Esophagus muscularis mucosa (tissue), 3 donors: ENCODE data around the gene MRTFA.

Experiments
- POLR2A ChIP-seq: fragments of 450-650 bp; IDR thresholded peaks from one replicate; pipeline ENCODE4 v1.6.1; 2017; ENCODE audit warnings: antibody characterized with exemption, moderate library complexity, mild to moderate bottlenecking, low read depth
- TF ChIP-seq, protein P1 (sequence below), 3 experiments: fragments of 200-600 bp in 2 of 3; fragments of 450-650 bp in 1 of 3; sonication (generic) in 2 of 3; IDR thresholded peaks; one replicate each; pipeline ENCODE4 v1.5.1; 2017 to 2019; ENCODE audit warnings: antibody characterized with exemption in 3 of 3, mild to moderate bottlenecking in 2 of 3, moderate library complexity in 1 of 3

- TF ChIP-seq, protein P1, sequence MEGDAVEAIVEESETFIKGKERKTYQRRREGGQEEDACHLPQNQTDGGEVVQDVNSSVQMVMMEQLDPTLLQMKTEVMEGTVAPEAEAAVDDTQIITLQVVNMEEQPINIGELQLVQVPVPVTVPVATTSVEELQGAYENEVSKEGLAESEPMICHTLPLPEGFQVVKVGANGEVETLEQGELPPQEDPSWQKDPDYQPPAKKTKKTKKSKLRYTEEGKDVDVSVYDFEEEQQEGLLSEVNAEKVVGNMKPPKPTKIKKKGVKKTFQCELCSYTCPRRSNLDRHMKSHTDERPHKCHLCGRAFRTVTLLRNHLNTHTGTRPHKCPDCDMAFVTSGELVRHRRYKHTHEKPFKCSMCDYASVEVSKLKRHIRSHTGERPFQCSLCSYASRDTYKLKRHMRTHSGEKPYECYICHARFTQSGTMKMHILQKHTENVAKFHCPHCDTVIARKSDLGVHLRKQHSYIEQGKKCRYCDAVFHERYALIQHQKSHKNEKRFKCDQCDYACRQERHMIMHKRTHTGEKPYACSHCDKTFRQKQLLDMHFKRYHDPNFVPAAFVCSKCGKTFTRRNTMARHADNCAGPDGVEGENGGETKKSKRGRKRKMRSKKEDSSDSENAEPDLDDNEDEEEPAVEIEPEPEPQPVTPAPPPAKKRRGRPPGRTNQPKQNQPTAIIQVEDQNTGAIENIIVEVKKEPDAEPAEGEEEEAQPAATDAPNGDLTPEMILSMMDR (IDR thresholded peaks at IDR 0.05) = no peak
- TF ChIP-seq POLR2A = no peak
These were observed 51.2 kb downstream of the MRTFA start for GRCh38 chr22:40585310-40585751.
